ENCODE results near the gene MIPOL1. TPM values are rescaled to one million over a fixed set of nuclear protein-coding genes. Genes with fewer than 3 reads are reported as not detected.

MIPOL1 gene
- total and polyA plus RNA-seq, 2 donors (not counting 3 experiments of a cell fraction or from before 2014, with no cell fraction given) = 3.4 to 33.5 TPM

DNA sequence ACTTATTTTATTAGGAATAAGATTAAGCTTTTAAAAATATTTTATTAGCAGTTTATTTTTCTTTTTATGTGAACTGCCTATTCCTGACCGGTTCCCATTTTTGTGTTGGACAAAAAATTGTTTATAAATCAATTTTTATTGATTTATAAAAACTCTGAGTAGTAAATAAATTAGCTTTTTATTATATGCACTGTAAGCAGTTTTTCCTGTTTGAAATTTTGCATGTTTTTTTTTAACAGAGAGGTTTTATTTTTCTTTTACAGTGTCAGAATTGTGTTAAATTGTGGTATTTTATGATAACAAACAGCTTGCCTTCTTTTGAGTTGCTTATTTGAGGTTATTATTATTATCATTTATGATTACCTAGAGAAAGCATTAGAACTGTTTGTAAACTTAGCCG is 329.3 kb downstream of the MIPOL1 start:
- H3K4me2 ChIP-seq (ENCODE audit: insufficient read depth, low read length) = no peak overlapping the region
- no TSS peak for BruUV-seq (replicated peaks)

More for the DNA sequence above, 329.3 kb downstream of the MIPOL1 start:
- no peak for FAIRE-seq
- no peak overlapping the region for H3K9ac ChIP-seq (replicated peaks; ENCODE audit: extremely low read depth, insufficient read depth, low read length)
- no peaks in the 10 kb centered on the region for H3K27me3 ChIP-seq (ENCODE audit: control insufficient read depth in 2 of 2, insufficient read depth in 2 of 2, low read length in 2 of 2)
- ChIA-PET POLR2A (no interaction called here), CTCF (interaction anchor here (1.6 kb wide), 1 partner anchor 11 kb away, joined by 6 read pairs; no protein-coding TSS in a partner anchor)
- no peaks in the 10 kb centered on the region for H3K9me1 ChIP-seq (replicated peaks; ENCODE audit: control insufficient read depth, extremely low read depth, insufficient read depth, low read length)
- no peak overlapping the region for H3K4me3 ChIP-seq (replicated peaks in 1 of 3; ENCODE audit: insufficient read depth in 1 of 3, low read depth in 1 of 3, low read length in 3 of 3)
- H3K79me2 ChIP-seq (ENCODE audit: control insufficient read depth, insufficient read depth, low read length) = no peaks in the 10 kb centered on the region
- no peaks in the 10 kb centered on the region for H3K9me3 ChIP-seq (replicated peaks; ENCODE audit: control insufficient read depth, insufficient read depth, low read length)
- no peaks in the 10 kb centered on the region for H4K20me1 ChIP-seq (replicated peaks; ENCODE audit: control insufficient read depth, extremely low read depth, insufficient read depth, low read length)
- no peak for DNase-seq (ENCODE audit: low read depth, low spot score)
- no peak overlapping the region for H2AFZ ChIP-seq (ENCODE audit: low read depth, low read length)
- dilution Hi-C loops (cut with MboI; ENCODE audit: extremely low pct_ligation_motif_present, low sequenced_read_pairs) (no loop called here), intact Hi-C loops (cut with micrococcal nuclease) (no loop called here)
- no peaks in the 10 kb centered on the region for H3K36me3 ChIP-seq (ENCODE audit: control insufficient read depth in 2 of 2, extremely low read depth in 1 of 2, insufficient read depth in 2 of 2, low read length in 2 of 2)
- no peak for TF ChIP-seq GATA2 (IDR thresholded peaks at IDR 0.05; ENCODE audit: insufficient read depth, insufficient read length, low read depth, low read length)
- TF ChIP-seq EZH2 (IDR thresholded peaks at IDR 0.05; ENCODE audit: borderline replicate concordance, low read depth, low read length, severe bottlenecking) = no peak
- TF ChIP-seq FOS (IDR thresholded peaks at IDR 0.05; ENCODE audit: borderline replicate concordance, insufficient read depth, low read length) = no peak
- TF ChIP-seq MYC (IDR thresholded peaks at IDR 0.05; ENCODE audit: low read depth, low read length) = no peak
- no peak for TF ChIP-seq POLR2A (IDR thresholded peaks at IDR 0.05; ENCODE audit: low read depth, low read length)
- TF ChIP-seq, protein P1, sequence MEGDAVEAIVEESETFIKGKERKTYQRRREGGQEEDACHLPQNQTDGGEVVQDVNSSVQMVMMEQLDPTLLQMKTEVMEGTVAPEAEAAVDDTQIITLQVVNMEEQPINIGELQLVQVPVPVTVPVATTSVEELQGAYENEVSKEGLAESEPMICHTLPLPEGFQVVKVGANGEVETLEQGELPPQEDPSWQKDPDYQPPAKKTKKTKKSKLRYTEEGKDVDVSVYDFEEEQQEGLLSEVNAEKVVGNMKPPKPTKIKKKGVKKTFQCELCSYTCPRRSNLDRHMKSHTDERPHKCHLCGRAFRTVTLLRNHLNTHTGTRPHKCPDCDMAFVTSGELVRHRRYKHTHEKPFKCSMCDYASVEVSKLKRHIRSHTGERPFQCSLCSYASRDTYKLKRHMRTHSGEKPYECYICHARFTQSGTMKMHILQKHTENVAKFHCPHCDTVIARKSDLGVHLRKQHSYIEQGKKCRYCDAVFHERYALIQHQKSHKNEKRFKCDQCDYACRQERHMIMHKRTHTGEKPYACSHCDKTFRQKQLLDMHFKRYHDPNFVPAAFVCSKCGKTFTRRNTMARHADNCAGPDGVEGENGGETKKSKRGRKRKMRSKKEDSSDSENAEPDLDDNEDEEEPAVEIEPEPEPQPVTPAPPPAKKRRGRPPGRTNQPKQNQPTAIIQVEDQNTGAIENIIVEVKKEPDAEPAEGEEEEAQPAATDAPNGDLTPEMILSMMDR (IDR thresholded peaks at IDR 0.05; ENCODE audit: extremely low read depth in 1 of 2, insufficient read depth in 1 of 2, low read depth in 1 of 2, low read length in 2 of 2) = no peak
- no peak for TF ChIP-seq JUN (IDR thresholded peaks at IDR 0.05; ENCODE audit: borderline replicate concordance, insufficient read depth, insufficient read length, low read depth)
- no peak for TF ChIP-seq POLR2AphosphoS5 (IDR thresholded peaks at IDR 0.05; ENCODE audit: insufficient read depth, low read depth, low read length)
- TF ChIP-seq MAX (IDR thresholded peaks at IDR 0.05; ENCODE audit: insufficient read depth, insufficient read length) = no peak
- no peak overlapping the region for H3K27ac ChIP-seq (ENCODE audit: insufficient read depth, low read depth, low read length)
- H3K4me1 ChIP-seq (ENCODE audit: control insufficient read depth, extremely low read depth, insufficient read depth, low read length) = no peaks in the 10 kb centered on the region
